Aorta (tissue), 4 donors: ENCODE results near the gene LRRC25. TPM values are rescaled to one million over a fixed set of nuclear protein-coding genes. Genes with fewer than 3 reads are reported as not detected.

Experiments
- microRNA-seq, 2 donors: library from miRNA; unstranded; fragments of <30 nt; microRNA quantifications; one replicate each; pipeline ENCODE4 v1.2.0, GENCODE V29; 2020
- polyA plus RNA-seq, 2 donors: library from polyadenylated mRNA; stranded (reverse); fragments of 200-250 nt; gene quantifications; one replicate each; pipeline ENCODE4 v1.2.3, GENCODE V29; 2013
- total RNA-seq, 2 donors: library from RNA; stranded (reverse); fragmentation: NEBNext Ultra II Directional; extraction: Animal tissue kit (Norgen Biotek cat#: 25700); gene quantifications; one replicate each; pipeline ENCODE4 v1.2.1, GENCODE V29; 2021
- donor health status: healthy with polysubstance abuse.
- donor health status: Bipolar disorder and iron deficiency.
- donor health status: DM: no; HTN: no; CAD: no.
- donor health status: DM: yes; HTN: yes; CAD: no.

LRRC25 gene
- total and polyA plus RNA-seq, 4 donors, result 2.2 to 15.6 (median 7.5) TPM

Small RNA genes within 50 kb of the gene (microRNA-seq; reads per million reads assigned to microRNA genes)
- 0 reads per million in 2 donors for gene MIR3189

Other genes with a start within 250 kb of the LRRC25 start
- 10 to 100 TPM; 14.1 to 21.8 TPM for gene PIK3R2, start 244.5 kb downstream of the LRRC25 start, total RNA-seq
- 1 to 10 TPM; 1.8 to 5.1 TPM for gene PIK3R2, start 244.5 kb downstream of the LRRC25 start, polyA plus RNA-seq
- gene IFI30, start 223.8 kb downstream of the LRRC25 start, total RNA-seq, result 10 to 100 TPM; 85.2 to 92.7 TPM
- 100 to 1,000 TPM in 1 of 2 donors, 10 to 100 TPM in 1; 35.0 to 107 TPM for gene IFI30, start 223.8 kb downstream of the LRRC25 start, polyA plus RNA-seq
- gene MPV17L2, start 204.4 kb downstream of the LRRC25 start, total RNA-seq, result 1 to 10 TPM; 5.7 to 6.2 TPM
- 10 to 100 TPM in 1 of 2 donors, 1 to 10 TPM in 1; 6.1 to 12.2 TPM for gene MPV17L2, start 204.4 kb downstream of the LRRC25 start, polyA plus RNA-seq
- 1 to 10 TPM; 3.4 to 3.8 TPM for gene RAB3A, start 193.6 kb downstream of the LRRC25 start, total RNA-seq
- 1 to 10 TPM; 2.1 to 2.6 TPM for gene RAB3A, start 193.6 kb downstream of the LRRC25 start, polyA plus RNA-seq
- gene PDE4C, start 171.2 kb downstream of the LRRC25 start, total RNA-seq, result 1 to 10 TPM; 1.7 to 2.3 TPM
- under 1 TPM; 0.03 to 0.25 TPM for gene PDE4C, start 171.2 kb downstream of the LRRC25 start, polyA plus RNA-seq
- gene IQCN, start 123.2 kb downstream of the LRRC25 start, total RNA-seq, result 10 to 100 TPM in 1 of 2 donors, 1 to 10 TPM in 1; 8.1 to 12.2 TPM
- 10 to 100 TPM in 1 of 2 donors, 1 to 10 TPM in 1; 4.5 to 20.7 TPM for gene IQCN, start 123.2 kb downstream of the LRRC25 start, polyA plus RNA-seq
- 100 to 1,000 TPM; 214 to 492 TPM for gene JUND, start 116.0 kb downstream of the LRRC25 start, total RNA-seq
- gene JUND, start 116.0 kb downstream of the LRRC25 start, polyA plus RNA-seq, result 100 to 1,000 TPM in 1 of 2 donors, 10 to 100 TPM in 1; 62.6 to 161 TPM
- 10 to 100 TPM; 32.2 to 34.5 TPM for gene LSM4, start 74.5 kb downstream of the LRRC25 start, total RNA-seq
- 10 to 100 TPM; 58.6 to 91.8 TPM for gene LSM4, start 74.5 kb downstream of the LRRC25 start, polyA plus RNA-seq
- gene PGPEP1, start 57.0 kb downstream of the LRRC25 start, total RNA-seq, result 10 to 100 TPM; 41.5 to 46.9 TPM
- 10 to 100 TPM; 19.2 to 25.3 TPM for gene PGPEP1, start 57.0 kb downstream of the LRRC25 start, polyA plus RNA-seq
- gene GDF15, start 11.5 kb downstream of the LRRC25 start, total RNA-seq, result 1 to 10 TPM; 4.2 to 9.8 TPM
- 1 to 10 TPM; 2.8 to 3.2 TPM for gene GDF15, start 11.5 kb downstream of the LRRC25 start, polyA plus RNA-seq
- 10 to 100 TPM; 51.4 to 89.4 TPM for gene SSBP4, start 21.8 kb upstream of the LRRC25 start, total RNA-seq
- gene SSBP4, start 21.8 kb upstream of the LRRC25 start, polyA plus RNA-seq, result 100 to 1,000 TPM in 1 of 2 donors, 10 to 100 TPM in 1; 40.6 to 150 TPM
- gene ISYNA1, start 40.5 kb upstream of the LRRC25 start, total RNA-seq, result 10 to 100 TPM; 42.1 to 86.5 TPM
- gene ISYNA1, start 40.5 kb upstream of the LRRC25 start, polyA plus RNA-seq, result 100 to 1,000 TPM in 1 of 2 donors, 10 to 100 TPM in 1; 56.0 to 535 TPM
- 10 to 100 TPM; 30.0 to 37.9 TPM for gene ELL, start 124.4 kb upstream of the LRRC25 start, total RNA-seq
- gene ELL, start 124.4 kb upstream of the LRRC25 start, polyA plus RNA-seq, result 10 to 100 TPM in 1 of 2 donors, 1 to 10 TPM in 1; 7.3 to 13.1 TPM
- 100 to 1,000 TPM; 225 to 239 TPM for gene FKBP8, start 146.0 kb upstream of the LRRC25 start, total RNA-seq
- 100 to 1,000 TPM; 255 to 362 TPM for gene FKBP8, start 146.0 kb upstream of the LRRC25 start, polyA plus RNA-seq
- 10 to 100 TPM; 85.4 to 92.4 TPM for gene KXD1, start 160.2 kb upstream of the LRRC25 start, total RNA-seq
- 100 to 1,000 TPM in 1 of 2 donors, 10 to 100 TPM in 1; 85.6 to 128 TPM for gene KXD1, start 160.2 kb upstream of the LRRC25 start, polyA plus RNA-seq
- gene UBA52, start 174.2 kb upstream of the LRRC25 start, total RNA-seq, result 100 to 1,000 TPM; 750 to 787 TPM
- 1,000 to 10,000 TPM; 1,225 to 1,252 TPM for gene UBA52, start 174.2 kb upstream of the LRRC25 start, polyA plus RNA-seq
- gene REX1BD, start 191.2 kb upstream of the LRRC25 start, total RNA-seq, result 10 to 100 TPM; 33.3 to 67.1 TPM
- 100 to 1,000 TPM in 1 of 2 donors, 10 to 100 TPM in 1; 22.9 to 192 TPM for gene REX1BD, start 191.2 kb upstream of the LRRC25 start, polyA plus RNA-seq
- gene CRLF1, start 209.2 kb upstream of the LRRC25 start, total RNA-seq, result 10 to 100 TPM; 34.3 to 92.5 TPM
- 1,000 to 10,000 TPM in 1 of 2 donors, 100 to 1,000 TPM in 1; 317 to 1,029 TPM for gene CRLF1, start 209.2 kb upstream of the LRRC25 start, polyA plus RNA-seq
- gene TMEM59L, start 215.2 kb upstream of the LRRC25 start, total RNA-seq, result 1 to 10 TPM in 1 of 2 donors, under 1 TPM in 1; 0.97 to 8.9 TPM
- gene TMEM59L, start 215.2 kb upstream of the LRRC25 start, polyA plus RNA-seq, result 1 to 10 TPM; 3.0 to 8.5 TPM
- gene KLHL26, start 239.4 kb upstream of the LRRC25 start, total RNA-seq, result 10 to 100 TPM; 12.1 to 19.2 TPM
- gene KLHL26, start 239.4 kb upstream of the LRRC25 start, polyA plus RNA-seq, result 1 to 10 TPM; 1.9 to 7.1 TPM